HepG2 (cell line): ENCODE measurements around the gene GTF2IRD2. TPM values are rescaled to one million over a fixed set of nuclear protein-coding genes. Genes with fewer than 3 reads are reported as not detected.
A peak's percentile ranks its signal among the peaks of the same experiment; 100 is the strongest.
"Not testable (repeated sequence)": the region's sequence is repeated elsewhere in the genome, so short reads cannot be mapped to it uniquely, and the experiment has no call there.

Source experiments
- FOXA1 ChIP-seq, 2 experiments: fragments of 450-650 bp in 1 of 2; sonication (generic) in 1 of 2; formaldehyde crosslinking in 1 of 2; IDR thresholded peaks; 2 replicates each; pipeline versions ENCODE4 v1.4.0 to v1.6.1; 2016 to 2020; ENCODE audit warnings: missing genetic modification reagents in 1 of 2
- FOXK1 ChIP-seq: sonication (generic); formaldehyde crosslinking; IDR thresholded peaks from 2 replicates; pipeline ENCODE4 v1.4.0; 2020; ENCODE audit warnings: low read depth, missing genetic modification reagents, borderline replicate concordance
- KLF16 ChIP-seq, 2 experiments: sonication (generic) in 1 of 2; formaldehyde crosslinking in 1 of 2; IDR thresholded peaks; 2 replicates each; pipeline versions ENCODE4 v1.6.1 to v1.8.0; 2016 to 2023; ENCODE audit warnings: missing genetic modification reagents in 2 of 2, missing compliant biosample characterization in 1 of 2
- SAP130 ChIP-seq: IDR thresholded peaks from 2 replicates; pipeline ENCODE4 v1.6.1; 2016; ENCODE audit warnings: low read depth
- SOX5 ChIP-seq: IDR thresholded peaks from 2 replicates; pipeline ENCODE4 v1.6.1; 2016; ENCODE audit warnings: borderline replicate concordance
- THAP11 ChIP-seq: IDR thresholded peaks from 2 replicates; pipeline ENCODE4 v1.6.1; 2016; ENCODE audit warnings: missing biosample characterization, missing genetic modification reagents
- ZBTB7B ChIP-seq: sonication (generic); formaldehyde crosslinking; IDR thresholded peaks from 2 replicates; pipeline ENCODE4 v1.4.0; 2020; ENCODE audit warnings: missing genetic modification reagents
- polyA plus RNA-seq, 8 experiments: library from polyadenylated mRNA; depleted of rRNA in 3 of 8; stranded (reverse) in 7 of 8; unstranded in 1 of 8; fragments of >200 nt; fragmentation: Illumina TruSeq in 4 of 8; extraction: Trizol in 4 of 8; gene quantifications; 2 replicates each; pipeline versions ENCODE4 v1.2.1 to v1.2.3, GENCODE V29; 2011 to 2016; ENCODE audit warnings: low read depth in 4 of 8, missing spikeins in 1 of 8, mixed read lengths in 1 of 8; ENCODE audit not compliant: insufficient read depth in 1 of 8
- total RNA-seq, 5 experiments: library from RNA; depleted of rRNA; stranded (reverse); fragments of >200 nt; fragmentation: Illumina TruSeq; extraction: Trizol; gene quantifications; 2 replicates each; pipeline ENCODE4 v1.2.3, GENCODE V29; 2016; ENCODE audit warnings: low read depth in 1 of 5
- TF ChIP-seq, protein P1 (sequence below): sonication (generic); formaldehyde crosslinking; IDR thresholded peaks from 2 replicates; pipeline ENCODE4 v1.4.0; 2020; ENCODE audit warnings: missing genetic modification reagents
- TF ChIP-seq, protein P2 (sequence below): sonication (generic); formaldehyde crosslinking; IDR thresholded peaks from 2 replicates; pipeline ENCODE4 v1.4.0; 2020; ENCODE audit warnings: missing genetic modification reagents
- TF ChIP-seq, protein P3 (sequence below): sonication (generic); formaldehyde crosslinking; conservative IDR thresholded peaks from 2 replicates; pipeline ENCODE4 v1.4.0; 2020; ENCODE audit warnings: mild to moderate bottlenecking, missing genetic modification reagents, moderate library complexity
- TF ChIP-seq, protein P4 (sequence below): sonication (generic); formaldehyde crosslinking; IDR thresholded peaks from 2 replicates; pipeline ENCODE4 v1.4.0; 2020; ENCODE audit warnings: missing genetic modification reagents
- TF ChIP-seq, protein P5 (sequence below): sonication (generic); formaldehyde crosslinking; IDR thresholded peaks from 2 replicates; pipeline ENCODE4 v1.5.1; 2020; ENCODE audit warnings: mild to moderate bottlenecking, missing genetic modification reagents, moderate library complexity

GTF2IRD2 gene
- total and polyA plus RNA-seq, 2 of the 13 experiments (the other 11 are each of a cell fraction or from before 2014, with no cell fraction given), result 6.5 to 11.2 TPM

DNA sequence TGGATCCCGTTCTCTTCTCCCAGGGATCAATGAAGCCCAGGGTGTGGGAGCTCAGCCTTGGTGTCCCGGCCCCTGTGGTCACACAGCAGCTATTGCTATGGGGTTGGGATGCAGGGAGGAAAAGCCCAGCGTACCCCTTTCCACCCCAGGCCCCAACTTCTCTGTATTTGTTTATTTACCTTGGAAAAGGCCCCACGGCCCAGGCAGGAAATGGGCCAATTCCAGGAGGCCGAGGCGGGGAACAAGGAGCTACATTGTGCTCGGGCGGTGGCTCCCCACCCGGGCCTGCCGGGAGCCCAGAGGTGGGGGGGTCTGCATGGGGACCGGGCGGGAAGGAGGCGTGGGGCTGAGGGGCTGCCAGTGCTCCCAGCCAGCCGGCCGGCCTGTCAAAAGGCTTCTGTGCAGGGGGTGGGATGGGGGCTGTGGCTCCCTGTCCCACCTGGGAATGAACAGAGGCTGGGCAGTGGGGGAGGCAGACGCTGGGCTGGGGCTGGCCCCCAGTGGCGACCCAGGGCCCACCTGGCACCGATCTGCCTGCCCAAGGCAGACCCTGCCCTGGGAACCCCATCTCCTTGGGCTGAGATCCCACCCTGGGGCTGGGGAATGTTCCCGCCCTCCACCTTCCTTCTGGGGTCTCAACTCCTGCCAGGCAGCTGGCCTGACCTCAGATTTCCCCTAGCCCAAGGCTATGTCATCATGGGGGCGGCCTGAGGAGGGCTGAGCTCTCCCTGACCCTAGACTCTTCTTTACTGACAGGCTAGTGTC lies 23.5 kb upstream of the GTF2IRD2 start (continued):
- TF ChIP-seq, protein P1, sequence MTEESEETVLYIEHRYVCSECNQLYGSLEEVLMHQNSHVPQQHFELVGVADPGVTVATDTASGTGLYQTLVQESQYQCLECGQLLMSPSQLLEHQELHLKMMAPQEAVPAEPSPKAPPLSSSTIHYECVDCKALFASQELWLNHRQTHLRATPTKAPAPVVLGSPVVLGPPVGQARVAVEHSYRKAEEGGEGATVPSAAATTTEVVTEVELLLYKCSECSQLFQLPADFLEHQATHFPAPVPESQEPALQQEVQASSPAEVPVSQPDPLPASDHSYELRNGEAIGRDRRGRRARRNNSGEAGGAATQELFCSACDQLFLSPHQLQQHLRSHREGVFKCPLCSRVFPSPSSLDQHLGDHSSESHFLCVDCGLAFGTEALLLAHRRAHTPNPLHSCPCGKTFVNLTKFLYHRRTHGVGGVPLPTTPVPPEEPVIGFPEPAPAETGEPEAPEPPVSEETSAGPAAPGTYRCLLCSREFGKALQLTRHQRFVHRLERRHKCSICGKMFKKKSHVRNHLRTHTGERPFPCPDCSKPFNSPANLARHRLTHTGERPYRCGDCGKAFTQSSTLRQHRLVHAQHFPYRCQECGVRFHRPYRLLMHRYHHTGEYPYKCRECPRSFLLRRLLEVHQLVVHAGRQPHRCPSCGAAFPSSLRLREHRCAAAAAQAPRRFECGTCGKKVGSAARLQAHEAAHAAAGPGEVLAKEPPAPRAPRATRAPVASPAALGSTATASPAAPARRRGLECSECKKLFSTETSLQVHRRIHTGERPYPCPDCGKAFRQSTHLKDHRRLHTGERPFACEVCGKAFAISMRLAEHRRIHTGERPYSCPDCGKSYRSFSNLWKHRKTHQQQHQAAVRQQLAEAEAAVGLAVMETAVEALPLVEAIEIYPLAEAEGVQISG (CRISPR knock-in tag), result 0 out of 2 replicates have a peak, but pooled peaks have one; percentile 31
- TF ChIP-seq, protein P2, sequence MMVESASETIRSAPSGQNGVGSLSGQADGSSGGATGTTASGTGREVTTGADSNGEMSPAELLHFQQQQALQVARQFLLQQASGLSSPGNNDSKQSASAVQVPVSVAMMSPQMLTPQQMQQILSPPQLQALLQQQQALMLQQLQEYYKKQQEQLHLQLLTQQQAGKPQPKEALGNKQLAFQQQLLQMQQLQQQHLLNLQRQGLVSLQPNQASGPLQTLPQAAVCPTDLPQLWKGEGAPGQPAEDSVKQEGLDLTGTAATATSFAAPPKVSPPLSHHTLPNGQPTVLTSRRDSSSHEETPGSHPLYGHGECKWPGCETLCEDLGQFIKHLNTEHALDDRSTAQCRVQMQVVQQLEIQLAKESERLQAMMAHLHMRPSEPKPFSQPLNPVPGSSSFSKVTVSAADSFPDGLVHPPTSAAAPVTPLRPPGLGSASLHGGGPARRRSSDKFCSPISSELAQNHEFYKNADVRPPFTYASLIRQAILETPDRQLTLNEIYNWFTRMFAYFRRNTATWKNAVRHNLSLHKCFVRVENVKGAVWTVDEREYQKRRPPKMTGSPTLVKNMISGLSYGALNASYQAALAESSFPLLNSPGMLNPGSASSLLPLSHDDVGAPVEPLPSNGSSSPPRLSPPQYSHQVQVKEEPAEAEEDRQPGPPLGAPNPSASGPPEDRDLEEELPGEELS, result peak; percentile 84
- TF ChIP-seq, protein P3, sequence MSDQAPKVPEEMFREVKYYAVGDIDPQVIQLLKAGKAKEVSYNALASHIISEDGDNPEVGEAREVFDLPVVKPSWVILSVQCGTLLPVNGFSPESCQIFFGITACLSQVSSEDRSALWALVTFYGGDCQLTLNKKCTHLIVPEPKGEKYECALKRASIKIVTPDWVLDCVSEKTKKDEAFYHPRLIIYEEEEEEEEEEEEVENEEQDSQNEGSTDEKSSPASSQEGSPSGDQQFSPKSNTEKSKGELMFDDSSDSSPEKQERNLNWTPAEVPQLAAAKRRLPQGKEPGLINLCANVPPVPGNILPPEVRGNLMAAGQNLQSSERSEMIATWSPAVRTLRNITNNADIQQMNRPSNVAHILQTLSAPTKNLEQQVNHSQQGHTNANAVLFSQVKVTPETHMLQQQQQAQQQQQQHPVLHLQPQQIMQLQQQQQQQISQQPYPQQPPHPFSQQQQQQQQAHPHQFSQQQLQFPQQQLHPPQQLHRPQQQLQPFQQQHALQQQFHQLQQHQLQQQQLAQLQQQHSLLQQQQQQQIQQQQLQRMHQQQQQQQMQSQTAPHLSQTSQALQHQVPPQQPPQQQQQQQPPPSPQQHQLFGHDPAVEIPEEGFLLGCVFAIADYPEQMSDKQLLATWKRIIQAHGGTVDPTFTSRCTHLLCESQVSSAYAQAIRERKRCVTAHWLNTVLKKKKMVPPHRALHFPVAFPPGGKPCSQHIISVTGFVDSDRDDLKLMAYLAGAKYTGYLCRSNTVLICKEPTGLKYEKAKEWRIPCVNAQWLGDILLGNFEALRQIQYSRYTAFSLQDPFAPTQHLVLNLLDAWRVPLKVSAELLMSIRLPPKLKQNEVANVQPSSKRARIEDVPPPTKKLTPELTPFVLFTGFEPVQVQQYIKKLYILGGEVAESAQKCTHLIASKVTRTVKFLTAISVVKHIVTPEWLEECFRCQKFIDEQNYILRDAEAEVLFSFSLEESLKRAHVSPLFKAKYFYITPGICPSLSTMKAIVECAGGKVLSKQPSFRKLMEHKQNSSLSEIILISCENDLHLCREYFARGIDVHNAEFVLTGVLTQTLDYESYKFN (CRISPR knock-in tag), result peak; percentile 70
- peak; percentile 45; the same call in 1 of the 2 replicates for TF ChIP-seq SAP130 (CRISPR knock-in tag)
- peak; percentile 16; the same call in 1 of the 2 replicates for TF ChIP-seq SOX5 (CRISPR knock-in tag)
- TF ChIP-seq KLF16 (CRISPR knock-in tag; IDR thresholded peaks at IDR 0.05), result peak in 1 of 2 experiments; percentile 57; a peak in 1 of 4 replicates
- peak; percentile 35; the same call in 1 of the 2 replicates for TF ChIP-seq THAP11 (CRISPR knock-in tag)
- TF ChIP-seq, protein P4, sequence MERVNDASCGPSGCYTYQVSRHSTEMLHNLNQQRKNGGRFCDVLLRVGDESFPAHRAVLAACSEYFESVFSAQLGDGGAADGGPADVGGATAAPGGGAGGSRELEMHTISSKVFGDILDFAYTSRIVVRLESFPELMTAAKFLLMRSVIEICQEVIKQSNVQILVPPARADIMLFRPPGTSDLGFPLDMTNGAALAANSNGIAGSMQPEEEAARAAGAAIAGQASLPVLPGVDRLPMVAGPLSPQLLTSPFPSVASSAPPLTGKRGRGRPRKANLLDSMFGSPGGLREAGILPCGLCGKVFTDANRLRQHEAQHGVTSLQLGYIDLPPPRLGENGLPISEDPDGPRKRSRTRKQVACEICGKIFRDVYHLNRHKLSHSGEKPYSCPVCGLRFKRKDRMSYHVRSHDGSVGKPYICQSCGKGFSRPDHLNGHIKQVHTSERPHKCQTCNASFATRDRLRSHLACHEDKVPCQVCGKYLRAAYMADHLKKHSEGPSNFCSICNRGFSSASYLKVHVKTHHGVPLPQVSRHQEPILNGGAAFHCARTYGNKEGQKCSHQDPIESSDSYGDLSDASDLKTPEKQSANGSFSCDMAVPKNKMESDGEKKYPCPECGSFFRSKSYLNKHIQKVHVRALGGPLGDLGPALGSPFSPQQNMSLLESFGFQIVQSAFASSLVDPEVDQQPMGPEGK (CRISPR knock-in tag), result peak; percentile 93
- not testable (repeated sequence) for TF ChIP-seq FOXA1 (IDR thresholded peaks at IDR 0.05)
- TF ChIP-seq FOXA1 (CRISPR knock-in tag; IDR thresholded peaks at IDR 0.05), result peak; percentile 53
- peak; percentile 21; the same call in 1 of the 2 replicates for TF ChIP-seq FOXK1
- peak; percentile 14; the same call in 1 of the 2 replicates for TF ChIP-seq ZBTB7B
- TF ChIP-seq, protein P5, sequence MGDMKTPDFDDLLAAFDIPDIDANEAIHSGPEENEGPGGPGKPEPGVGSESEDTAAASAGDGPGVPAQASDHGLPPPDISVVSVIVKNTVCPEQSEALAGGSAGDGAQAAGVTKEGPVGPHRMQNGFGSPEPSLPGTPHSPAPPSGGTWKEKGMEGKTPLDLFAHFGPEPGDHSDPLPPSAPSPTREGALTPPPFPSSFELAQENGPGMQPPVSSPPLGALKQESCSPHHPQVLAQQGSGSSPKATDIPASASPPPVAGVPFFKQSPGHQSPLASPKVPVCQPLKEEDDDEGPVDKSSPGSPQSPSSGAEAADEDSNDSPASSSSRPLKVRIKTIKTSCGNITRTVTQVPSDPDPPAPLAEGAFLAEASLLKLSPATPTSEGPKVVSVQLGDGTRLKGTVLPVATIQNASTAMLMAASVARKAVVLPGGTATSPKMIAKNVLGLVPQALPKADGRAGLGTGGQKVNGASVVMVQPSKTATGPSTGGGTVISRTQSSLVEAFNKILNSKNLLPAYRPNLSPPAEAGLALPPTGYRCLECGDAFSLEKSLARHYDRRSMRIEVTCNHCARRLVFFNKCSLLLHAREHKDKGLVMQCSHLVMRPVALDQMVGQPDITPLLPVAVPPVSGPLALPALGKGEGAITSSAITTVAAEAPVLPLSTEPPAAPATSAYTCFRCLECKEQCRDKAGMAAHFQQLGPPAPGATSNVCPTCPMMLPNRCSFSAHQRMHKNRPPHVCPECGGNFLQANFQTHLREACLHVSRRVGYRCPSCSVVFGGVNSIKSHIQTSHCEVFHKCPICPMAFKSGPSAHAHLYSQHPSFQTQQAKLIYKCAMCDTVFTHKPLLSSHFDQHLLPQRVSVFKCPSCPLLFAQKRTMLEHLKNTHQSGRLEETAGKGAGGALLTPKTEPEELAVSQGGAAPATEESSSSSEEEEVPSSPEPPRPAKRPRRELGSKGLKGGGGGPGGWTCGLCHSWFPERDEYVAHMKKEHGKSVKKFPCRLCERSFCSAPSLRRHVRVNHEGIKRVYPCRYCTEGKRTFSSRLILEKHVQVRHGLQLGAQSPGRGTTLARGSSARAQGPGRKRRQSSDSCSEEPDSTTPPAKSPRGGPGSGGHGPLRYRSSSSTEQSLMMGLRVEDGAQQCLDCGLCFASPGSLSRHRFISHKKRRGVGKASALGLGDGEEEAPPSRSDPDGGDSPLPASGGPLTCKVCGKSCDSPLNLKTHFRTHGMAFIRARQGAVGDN, result peak; percentile 59
